IPS DF 4.7 (cell line): ENCODE results near the gene EPB41L1.

Experiments used
- DNase-seq: peaks from one replicate; pipeline ENCODE4 v3.0.0-alpha.2; 2013; ENCODE audit warnings: low spot score; ENCODE audit errors: extremely low read depth

Gene EPB41L1

DNA sequence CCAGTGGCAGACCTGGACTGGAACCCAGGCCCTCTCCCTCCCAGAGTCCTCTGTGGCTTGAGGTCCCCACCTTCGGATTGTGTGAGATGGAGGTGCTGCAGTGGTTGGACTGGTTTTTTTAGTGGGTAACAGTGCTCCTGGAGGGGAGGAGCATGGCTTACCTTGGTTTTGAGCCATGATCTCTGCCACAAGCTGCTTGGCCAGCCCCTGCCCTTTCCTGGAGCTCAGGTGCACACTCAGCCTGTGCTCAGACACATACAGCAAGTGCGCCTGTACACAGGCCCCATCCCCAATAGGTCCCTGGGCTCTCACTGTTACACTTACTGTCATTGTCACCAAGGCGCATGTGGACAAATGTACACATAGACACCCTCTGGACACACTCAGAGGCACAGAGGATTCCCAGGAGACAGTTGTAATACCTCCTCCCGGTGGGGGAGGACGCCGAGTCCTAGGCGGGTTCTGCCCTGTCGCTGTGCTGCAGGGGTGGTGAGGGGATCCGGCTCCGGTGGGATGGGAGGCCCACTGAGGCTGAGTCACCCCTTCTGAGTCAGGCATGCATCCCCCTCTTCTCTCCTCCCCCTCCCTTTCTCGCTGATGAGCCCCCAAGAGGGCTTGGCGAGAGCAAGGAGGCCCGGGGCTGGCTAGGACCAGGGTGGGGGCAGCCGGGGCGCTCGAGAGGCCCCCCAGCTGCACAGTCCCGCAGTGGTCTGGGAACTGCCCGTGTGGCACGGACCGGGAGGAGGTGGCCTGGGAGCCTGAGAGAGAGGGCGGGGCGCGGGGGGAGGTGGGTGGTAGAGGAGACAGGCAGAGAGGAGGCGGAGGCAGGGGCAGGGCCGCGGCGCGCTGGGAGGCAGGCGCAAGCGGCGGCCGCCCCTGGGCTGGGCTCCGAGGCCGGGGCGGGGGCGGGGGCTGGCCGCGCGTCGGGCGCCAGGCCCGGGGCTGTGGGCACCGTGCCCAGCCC, 522 bp upstream of the EPB41L1 start:
- no peak for DNase-seq

DNA sequence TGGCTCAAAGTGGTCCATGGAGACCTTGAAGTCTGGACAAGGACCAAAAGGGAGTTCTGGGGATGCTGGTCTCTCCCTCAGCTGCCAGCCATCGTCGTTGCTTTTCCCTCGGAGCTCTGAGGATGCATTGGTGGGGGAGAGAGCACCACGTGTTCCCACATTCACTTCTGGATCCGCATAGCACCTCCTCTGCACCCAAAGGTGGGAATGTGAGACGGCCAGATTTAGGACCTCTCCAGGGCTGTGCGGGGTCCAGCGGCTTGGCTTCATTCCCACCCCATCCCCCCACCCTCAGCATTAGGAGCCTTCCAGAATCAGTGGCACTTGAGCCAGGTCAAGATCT, 1.1 kb downstream of the EPB41L1 start:
- no peak for DNase-seq

DNA sequence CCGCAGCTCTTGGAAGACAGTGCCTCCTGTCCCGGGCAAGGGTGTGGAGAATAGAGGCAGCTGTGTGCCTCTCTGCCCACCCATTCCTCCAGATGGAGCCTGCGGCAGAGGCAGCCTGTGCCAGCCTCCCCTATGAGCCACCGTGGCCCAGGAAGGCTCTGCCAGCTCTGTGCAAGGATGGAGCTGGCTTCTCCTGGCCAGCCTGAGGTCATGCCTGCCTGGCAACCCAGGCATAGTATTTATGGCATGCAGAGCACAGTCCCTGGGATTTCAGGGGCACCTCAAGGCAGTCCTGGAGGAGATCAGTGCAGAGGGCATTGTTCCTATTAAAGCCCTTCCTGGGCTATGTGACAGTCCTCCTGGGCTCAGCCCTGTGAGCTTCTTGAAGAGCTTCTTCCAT, 1.5 kb downstream of the EPB41L1 start:
- DNase-seq: no peak

DNA sequence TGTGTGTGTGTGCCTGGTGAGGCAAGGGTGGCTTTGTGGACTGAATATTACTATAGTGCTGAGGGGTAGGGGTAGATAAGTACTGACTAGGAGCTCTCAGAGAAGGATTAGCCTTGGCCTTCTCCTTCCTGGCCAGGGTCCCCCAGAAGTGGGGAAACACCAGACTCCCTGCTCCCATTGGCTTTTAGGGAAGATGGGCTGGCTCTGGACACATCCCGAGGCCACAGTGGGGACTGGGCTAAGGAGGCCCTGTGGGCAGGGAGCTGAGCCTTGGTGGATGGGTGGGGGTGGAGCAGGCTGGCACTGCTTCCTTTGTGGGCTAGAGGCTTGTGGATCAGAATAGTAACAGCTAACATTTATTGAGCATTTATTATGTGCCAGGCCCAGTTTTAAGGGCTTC, 3.1 kb downstream of the EPB41L1 start:
- DNase-seq: no peak

DNA sequence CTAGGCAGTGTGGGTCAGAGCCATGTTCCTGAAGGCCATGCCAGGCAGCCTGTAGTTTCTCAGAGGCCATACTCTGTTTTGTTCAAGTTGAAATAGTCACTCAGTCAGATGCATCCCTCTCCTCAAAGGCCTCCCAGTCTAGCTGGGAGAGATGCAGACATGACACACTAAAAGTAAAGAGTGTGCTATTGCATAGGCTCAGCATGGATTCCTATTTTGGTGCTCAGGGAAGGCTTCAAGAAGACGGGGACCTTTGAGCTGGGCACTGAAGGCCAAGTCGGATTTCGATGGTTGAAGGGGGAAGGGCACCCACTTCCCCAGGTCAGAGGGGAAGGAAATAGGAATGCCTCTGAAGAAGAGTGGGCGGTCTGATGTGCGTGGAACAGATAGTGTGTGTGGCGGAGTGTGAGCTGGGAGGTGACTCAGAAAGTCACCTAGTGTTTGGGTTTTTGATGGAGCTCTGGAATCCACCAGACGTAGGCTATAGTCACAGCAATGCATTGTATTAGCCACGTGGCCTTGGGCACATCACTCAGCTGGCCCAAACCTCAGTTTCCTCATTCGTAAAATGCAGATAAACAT, 3.7 kb downstream of the EPB41L1 start:
- DNase-seq: no peak

DNA sequence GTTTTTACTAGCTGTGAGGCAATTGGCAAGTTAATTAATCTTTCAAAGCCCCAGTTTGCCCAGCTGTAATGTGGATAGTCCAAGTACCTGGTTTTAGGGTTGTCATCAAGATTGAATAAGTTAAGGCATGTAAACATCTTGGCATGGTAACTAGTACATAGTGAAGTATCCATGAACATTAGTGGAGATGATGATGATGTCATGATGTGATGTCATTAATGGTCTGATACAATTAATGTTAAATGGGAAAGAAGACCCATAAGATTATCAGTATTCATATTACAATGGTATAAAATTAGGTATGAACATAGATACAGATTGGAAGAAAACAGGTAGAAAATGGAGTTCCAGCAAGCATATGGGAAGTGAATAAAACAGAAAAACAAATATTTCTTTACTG, 5.3 kb downstream of the EPB41L1 start:
- no peak for DNase-seq

DNA sequence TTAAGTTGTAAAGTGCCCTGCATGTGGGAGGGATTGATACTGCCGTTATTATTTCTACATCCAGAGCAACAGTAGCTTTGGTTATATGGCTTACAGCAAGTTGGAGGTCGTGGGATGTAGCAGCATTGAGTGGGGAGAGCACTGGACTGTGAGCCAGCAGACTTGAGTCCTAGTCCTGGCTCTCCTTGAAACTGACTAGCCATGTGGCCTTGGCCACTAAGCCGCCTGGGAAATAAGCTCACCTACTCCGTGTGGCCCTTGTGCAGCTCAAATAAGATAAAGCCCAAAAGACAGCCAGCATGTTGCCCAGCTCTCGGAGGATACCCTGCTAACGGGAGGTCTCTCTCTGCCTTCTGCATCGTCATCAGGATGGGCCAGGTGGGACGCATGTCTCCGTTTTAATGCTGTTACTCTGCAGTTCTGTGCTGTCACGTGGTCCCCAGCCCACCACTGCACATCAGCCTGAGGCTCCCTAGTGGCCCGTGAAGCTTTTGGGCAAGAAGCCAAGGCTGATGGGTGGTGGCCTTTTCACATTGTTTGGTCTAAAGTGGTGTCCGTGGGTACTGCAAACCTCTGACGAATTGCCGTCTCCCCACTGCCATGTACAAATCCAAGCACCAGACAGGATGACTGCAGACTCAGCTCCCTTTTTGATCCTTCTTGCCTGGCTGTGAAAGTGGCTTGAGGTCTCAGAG, 7.9 kb downstream of the EPB41L1 start:
- no peak for DNase-seq

DNA sequence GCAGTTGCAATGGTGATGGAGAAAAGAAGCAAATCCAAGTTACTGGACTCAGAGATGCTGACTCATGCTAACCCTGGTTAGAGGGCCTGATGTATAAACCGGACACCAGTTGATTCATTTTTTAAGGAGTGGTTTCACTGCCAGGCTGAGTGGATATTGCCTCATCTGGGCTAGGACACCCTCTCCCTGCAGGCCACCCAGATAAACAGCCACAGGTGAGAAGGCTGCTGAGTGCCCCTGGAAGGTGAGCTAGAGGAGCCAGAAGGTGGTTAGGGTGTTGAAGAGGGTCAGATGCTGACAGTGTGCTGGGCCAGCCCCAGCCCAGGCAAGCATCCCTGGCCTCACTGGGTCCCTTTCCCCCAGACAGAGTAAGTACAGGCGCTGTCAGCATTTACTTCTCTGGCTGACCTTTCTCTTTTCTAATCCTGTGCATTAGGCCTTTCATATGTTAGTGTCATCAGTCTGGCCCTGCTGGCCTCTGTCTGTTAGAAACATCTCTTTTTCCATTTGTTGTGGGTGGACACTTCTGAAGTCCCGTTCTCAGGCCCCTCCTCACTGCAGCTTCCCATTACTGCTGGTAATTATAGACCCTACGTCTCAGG, 13.5 kb downstream of the EPB41L1 start:
- no peak for DNase-seq

DNA sequence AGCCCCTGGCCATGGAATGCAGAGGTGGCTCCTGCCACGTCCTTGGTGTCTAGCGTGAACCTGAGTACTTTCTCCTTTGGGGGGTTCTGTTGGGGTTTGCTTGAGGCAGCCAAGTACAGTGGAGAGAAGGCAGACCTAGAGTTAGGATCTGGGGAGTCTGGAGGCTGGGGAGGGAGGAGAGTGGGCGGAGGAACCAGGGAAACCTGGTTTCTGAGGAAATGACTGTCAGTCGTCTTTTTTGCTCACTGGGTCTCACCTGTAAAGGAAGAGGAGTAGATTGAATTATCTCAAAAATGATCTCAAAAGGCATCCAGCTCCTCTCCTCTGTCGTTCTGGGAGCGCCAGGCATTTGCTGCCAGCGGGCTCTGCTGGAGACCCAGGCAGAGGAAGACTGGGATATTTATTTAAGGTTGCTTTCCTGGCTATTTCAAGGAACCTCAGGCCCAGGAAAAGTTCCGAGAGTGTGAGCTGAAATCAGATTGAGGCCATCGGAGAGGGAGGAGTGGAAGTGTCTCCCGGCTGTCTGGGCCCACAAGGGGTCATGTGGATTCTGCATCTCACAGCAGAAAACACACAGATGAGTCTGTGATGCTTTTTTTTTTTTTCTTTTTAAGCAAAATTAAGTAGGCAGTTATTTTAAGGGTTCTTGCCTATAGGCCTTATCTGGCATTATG, 16.1 kb downstream of the EPB41L1 start:
- DNase-seq: no peak

DNA sequence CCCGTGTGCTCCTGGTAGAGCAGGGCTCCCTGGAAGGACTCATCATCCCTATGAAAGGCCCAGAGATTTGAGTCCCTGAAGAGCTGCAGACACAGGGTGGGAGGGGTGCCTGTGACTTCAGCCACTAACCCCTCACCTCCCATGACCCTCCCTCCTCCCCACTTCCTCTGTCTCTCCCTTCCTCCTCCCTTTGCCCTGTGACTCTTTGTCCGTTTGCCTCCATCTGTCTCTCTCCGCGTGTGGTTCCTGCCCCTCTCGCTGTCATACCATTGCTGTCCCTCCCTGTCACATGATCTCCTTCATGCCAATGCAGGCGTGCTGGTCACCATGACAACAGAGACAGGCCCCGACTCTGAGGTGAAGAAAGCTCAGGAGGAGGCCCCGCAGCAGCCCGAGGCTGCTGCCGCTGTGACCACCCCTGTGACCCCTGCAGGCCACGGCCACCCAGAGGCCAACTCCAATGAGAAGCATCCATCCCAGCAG, 19.0 kb downstream of the EPB41L1 start:
- DNase-seq: peak; percentile 60

DNA sequence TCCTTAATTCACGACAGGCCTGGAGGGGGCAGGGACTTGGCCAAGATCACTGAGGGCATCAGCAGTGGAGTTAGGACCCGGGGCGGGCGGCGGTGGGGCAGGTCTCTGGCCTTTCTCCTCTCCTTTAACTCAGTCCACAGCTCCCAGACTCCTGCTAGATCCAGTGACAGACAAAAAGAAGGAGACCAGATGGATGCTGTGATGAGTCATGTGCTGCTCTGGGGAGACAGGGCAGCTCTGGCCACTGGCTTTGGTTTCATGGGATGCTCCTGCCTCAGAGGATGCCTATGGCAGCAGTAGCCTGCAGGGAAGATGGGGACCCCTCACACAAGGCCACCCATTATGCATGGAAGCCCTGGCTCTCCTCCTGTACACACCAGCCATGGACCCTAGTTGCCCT, 20.5 kb downstream of the EPB41L1 start:
- DNase-seq: no peak

DNA sequence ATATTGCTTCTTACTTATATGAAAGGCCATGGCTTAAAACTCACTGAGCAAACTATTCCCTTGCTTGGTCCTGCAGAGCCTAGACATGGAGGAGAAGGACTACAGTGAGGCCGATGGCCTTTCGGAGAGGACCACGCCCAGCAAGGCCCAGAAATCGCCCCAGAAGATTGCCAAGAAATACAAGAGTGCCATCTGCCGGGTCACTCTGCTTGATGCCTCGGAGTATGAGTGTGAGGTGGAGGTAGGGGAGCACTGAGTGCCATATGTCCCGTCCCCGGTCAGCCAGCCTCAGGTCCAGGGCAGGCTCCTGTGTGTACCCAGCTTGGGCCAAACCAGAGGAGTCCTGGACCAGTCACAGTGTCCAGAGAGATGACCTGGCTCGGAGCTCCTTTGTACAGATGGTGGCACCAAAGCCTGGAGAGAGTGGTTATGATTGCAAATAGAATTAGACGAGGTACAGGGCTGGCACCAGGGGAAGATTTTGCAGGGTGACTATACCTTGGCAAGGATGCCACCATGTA, 21.0 kb downstream of the EPB41L1 start:
- no peak for DNase-seq

DNA sequence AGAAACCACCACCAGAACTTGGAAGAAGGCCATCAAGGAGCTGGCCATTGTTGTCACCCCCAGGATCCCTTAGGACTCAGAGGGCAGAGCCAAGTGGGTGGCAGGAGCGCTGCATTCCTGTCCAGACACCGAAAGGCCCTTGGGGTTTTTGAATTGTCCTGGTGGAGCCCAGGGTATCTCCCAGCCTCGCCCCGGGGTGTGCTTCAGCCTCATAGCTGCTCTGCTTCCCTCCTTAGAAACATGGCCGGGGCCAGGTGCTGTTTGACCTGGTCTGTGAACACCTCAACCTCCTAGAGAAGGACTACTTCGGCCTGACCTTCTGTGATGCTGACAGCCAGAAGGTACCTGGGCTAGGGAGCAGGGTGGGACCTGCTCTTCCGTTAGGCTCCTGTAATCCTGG, 23.2 kb downstream of the EPB41L1 start:
- no peak for DNase-seq

DNA sequence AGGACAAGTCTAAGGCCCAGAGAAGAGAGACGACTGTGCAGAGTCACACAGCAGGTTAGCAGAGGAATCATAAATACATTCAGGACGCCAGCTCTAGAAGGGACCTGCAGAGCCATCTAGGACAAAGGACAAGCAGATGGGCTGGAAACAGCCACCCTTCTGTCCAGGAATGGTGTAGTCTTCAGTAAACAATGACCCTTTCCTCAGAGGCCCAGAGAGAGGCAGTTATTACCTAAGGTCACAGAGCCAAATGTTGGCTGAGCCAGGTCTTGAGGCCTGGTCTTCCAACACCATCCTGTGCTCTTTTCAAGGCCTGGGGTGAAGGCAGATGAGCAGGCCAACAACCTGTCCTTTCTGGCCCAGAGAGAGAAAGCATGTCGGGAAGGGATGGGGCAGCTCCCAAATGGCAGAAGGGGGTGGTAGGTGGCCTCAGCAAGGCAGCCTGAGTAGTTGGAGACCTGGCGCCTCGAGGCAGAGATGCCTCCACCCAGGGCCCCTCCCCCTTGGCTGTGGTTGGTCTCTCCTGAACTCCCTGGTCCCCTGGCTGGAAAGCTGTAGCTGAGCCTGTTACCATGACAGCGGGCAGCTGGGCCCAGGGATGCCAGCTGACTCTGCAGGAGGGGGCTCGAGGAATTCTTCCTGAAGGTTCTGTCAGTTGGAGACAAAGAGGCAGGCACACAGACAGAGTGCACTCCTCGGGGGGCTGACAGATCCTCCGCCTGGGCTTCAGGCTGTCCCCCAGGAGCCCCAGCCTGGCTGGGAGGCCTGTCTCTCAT, 24.8 kb downstream of the EPB41L1 start:
- DNase-seq: no peak

DNA sequence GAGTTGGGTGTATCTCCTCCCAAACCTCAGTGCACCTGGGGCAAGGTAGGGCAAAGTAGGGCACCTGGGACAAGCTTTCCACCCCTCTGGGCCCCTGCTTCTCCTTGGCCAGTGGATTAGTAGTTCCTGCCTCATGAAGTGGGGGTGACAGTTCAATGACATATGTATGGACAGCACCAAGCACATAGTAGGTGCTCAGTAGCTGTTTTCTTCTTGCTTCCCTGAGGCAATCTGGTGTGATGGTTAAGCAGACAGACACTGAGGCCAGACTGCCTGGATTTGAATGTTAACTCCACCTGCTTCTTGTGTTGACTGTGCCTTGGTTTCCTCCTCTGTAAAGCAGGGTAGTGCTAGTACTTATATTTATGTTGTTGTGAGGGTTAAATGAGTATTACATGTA, 25.8 kb downstream of the EPB41L1 start:
- no peak for DNase-seq

DNA sequence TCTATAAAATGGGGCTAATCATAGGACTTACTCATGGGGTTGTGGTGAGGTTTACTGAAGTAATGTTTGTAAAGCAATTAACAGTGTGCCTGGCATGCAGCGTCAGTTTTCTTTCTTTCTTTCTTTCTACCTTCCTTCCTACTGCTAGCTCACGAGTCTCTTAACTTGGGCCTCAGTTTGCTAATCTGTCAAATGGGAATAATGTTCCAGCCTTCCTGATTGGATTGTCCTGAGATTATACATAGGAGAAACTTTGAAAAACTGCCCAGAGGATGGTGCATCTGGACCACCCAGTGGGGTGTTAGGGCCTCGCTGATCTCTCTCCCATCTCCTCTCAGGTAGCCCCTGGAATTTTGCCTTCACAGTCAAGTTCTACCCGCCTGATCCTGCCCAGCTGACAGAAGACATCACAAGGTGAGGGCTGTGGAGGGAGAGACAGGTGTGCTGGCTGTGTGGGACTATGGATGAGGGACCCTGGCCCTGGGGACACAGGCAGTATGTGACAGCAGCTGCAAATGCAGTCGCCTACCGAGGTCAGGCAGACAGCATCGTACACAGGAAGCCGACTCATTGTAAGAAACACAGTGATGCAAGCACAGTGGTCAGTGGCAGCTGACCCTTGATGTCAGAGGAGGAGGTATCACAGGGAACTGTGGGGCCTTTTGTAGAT, 27.5 kb downstream of the EPB41L1 start:
- no peak for DNase-seq

DNA sequence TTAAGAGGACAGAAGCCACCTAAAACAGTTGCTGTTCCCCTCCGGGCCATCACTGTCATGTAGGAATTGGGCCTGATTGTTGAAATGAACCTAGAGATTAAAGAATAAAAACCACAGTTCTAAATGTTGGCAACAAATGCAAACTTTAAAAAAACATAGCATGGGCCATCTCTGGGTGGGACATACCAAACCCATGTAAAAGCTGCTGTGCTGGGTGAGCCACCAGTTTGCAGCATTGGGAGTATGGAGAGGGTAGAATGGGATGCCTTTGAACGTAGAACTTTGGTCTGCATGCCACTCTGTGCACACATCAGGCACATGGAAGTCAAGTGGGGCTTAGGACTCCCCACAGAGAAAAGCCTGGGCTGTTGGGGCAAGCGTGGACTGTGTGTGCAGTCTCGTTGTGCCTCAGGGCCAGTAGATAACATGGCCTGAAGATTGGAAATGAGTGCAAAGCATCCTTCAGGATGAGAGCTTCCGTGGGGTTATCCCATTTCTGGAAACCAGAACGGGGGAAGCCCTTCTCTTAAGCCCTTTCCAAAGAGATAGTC, 28.1 kb downstream of the EPB41L1 start:
- no peak for DNase-seq

DNA sequence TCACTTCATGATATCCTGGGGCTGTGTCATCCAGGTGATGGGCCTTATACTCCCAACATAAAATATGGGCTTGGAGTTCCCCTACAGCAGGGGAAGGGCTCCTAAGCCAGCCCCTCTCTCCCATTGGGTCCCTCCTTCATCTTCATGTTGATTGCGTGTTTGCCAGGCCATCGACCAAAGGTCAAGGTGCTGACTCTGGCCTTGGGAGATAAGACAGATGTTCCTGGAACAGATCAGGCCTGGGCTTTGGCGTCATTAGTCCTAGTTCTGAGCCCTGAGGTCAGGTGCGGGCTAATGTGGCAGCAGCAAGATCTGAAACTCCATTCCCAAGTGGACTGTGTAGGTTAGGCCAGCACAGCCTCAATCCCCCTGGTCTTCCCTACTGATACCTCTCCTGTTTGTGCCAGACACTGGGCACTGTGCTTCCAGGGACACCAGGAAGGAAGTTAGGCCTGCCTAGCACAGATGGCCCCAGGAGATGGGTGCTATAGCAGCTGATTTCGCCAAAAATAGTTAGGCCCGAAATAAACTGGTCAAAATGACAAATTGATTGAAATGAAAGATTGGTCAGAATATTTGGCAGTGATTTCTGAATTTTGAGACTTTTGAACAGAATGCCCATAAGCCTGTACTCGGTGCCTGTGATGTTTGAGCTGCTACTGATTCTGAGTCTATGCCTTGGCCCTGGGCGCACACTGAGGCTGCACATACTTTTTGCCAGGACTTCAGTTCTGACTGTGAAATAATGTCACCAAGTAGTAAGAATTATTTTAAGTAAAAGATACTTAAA, 28.8 kb downstream of the EPB41L1 start:
- DNase-seq: no peak
